Neural cell (in vitro differentiated cells): ENCODE results near the gene ASPHD1. TPM values are rescaled to one million over a fixed set of nuclear protein-coding genes. Genes with fewer than 3 reads are reported as not detected.

Source experiments
- H2AFZ ChIP-seq: fragments of 200-600, 300-800 bp; sonication (generic), shearing (Covaris generic); 2 replicates; pipeline ENCODE4 v1.6.0; 2014; ENCODE audit warnings: low read depth, mild to moderate bottlenecking, antibody characterized with exemption, low read length, moderate library complexity
- H3F3A ChIP-seq: fragments of 200-600 bp; shearing (Covaris generic); 2 replicates; pipeline ENCODE4 v1.6.1; 2016; ENCODE audit warnings: mild to moderate bottlenecking, moderate library complexity, mixed read lengths, antibody characterized with exemption, low read length; ENCODE audit not compliant: insufficient read depth, poor library complexity, severe bottlenecking
- H3K27ac ChIP-seq: fragments of 200-600, 300-800 bp; sonication (generic), shearing (Covaris generic); 2 replicates; pipeline ENCODE4 v1.5.1; 2014; ENCODE audit warnings: mild to moderate bottlenecking, low read length, moderate library complexity
- H3K27me3 ChIP-seq: fragments of 300-800, 200-600 bp; sonication (generic), shearing (Covaris generic); 2 replicates; pipeline ENCODE4 v1.6.0; 2014; ENCODE audit warnings: mild to moderate bottlenecking, low read depth, low read length, moderate library complexity; ENCODE audit not compliant: insufficient read depth
- H3K36me3 ChIP-seq: fragments of 300-800, 200-600 bp; sonication (generic), shearing (Covaris generic); 2 replicates; pipeline ENCODE4 v1.5.1; 2014; ENCODE audit warnings: mild to moderate bottlenecking, antibody characterized with exemption, low read length, moderate library complexity; ENCODE audit not compliant: insufficient read depth
- H3K4me2 ChIP-seq: fragments of 300-800, 200-600 bp; sonication (generic), shearing (Covaris generic); 2 replicates; pipeline ENCODE4 v1.6.0; 2014; ENCODE audit warnings: mild to moderate bottlenecking, low read length
- H3K4me3 ChIP-seq: fragments of 300-800, 200-600 bp; sonication (generic), shearing (Covaris generic); 2 replicates; pipeline ENCODE4 v1.5.1; 2014; ENCODE audit warnings: mild to moderate bottlenecking, low read length, moderate library complexity
- H3K79me2 ChIP-seq: fragments of 200-600 bp; shearing (Covaris generic); replicated peaks from 2 replicates; pipeline ENCODE4 v1.6.0; 2014; ENCODE audit warnings: mild to moderate bottlenecking, low read length, moderate library complexity; ENCODE audit not compliant: insufficient read depth
- H3K9ac ChIP-seq: fragments of 300-800, 200-600 bp; sonication (generic), shearing (Covaris generic); 2 replicates; pipeline ENCODE4 v1.6.1; 2016; ENCODE audit warnings: mild to moderate bottlenecking, low read length, mixed read lengths
- H3K9me2 ChIP-seq: fragments of 200-600 bp; shearing (Covaris generic); 2 replicates; pipeline ENCODE4 v1.6.1; 2016; ENCODE audit warnings: mild to moderate bottlenecking, low read length, mixed read lengths; ENCODE audit not compliant: insufficient read depth
- H3K9me3 ChIP-seq: fragments of 200-600, 300-800 bp; sonication (generic), shearing (Covaris generic); 2 replicates; pipeline ENCODE4 v1.6.1; 2016; ENCODE audit warnings: mild to moderate bottlenecking, mixed run types, low read length, moderate library complexity, mixed read lengths
- H4K20me1 ChIP-seq: fragments of 200-600 bp; shearing (Covaris generic); 2 replicates; pipeline ENCODE4 v1.6.1; 2016; ENCODE audit warnings: mild to moderate bottlenecking, mixed run types; ENCODE audit not compliant: insufficient read depth
- CTCF ChIP-seq: fragments of 450-650 bp; IDR thresholded peaks from 2 replicates; pipeline ENCODE4 v1.5.1; 2014; ENCODE audit warnings: antibody characterized with exemption, mild to moderate bottlenecking, moderate library complexity; ENCODE audit not compliant: poor library complexity, severe bottlenecking
- EP300 ChIP-seq: fragments of 450-650 bp; conservative IDR thresholded peaks from 2 replicates; pipeline ENCODE4 v1.6.1; 2014; ENCODE audit warnings: antibody characterized with exemption, mild to moderate bottlenecking, moderate library complexity; ENCODE audit not compliant: poor library complexity, severe bottlenecking
- EZH2 ChIP-seq: fragments of 200-600, 300-800 bp; shearing (Covaris generic), sonication (generic); IDR thresholded peaks from 2 replicates; pipeline ENCODE4 v1.6.1; 2014; ENCODE audit warnings: antibody characterized with exemption, low read length, borderline replicate concordance, mild to moderate bottlenecking; ENCODE audit not compliant: insufficient read depth, poor library complexity, severe bottlenecking
- MXI1 ChIP-seq: fragments of 450-650 bp; conservative IDR thresholded peaks from 2 replicates; pipeline ENCODE4 v1.6.1; 2014; ENCODE audit warnings: antibody characterized with exemption, mild to moderate bottlenecking; ENCODE audit not compliant: poor library complexity, severe bottlenecking
- POLR2AphosphoS5 ChIP-seq: IDR thresholded peaks from 2 replicates; pipeline ENCODE4 v1.6.1; 2012
- RAD21 ChIP-seq: fragments of 450-650 bp; conservative IDR thresholded peaks from 2 replicates; pipeline ENCODE4 v1.6.1; 2014; ENCODE audit warnings: antibody characterized with exemption, mild to moderate bottlenecking, moderate library complexity
- REST ChIP-seq: IDR thresholded peaks from 2 replicates; pipeline ENCODE4 v1.6.1; 2012; ENCODE audit warnings: borderline replicate concordance
- SMC3 ChIP-seq: fragments of 450-650 bp; conservative IDR thresholded peaks from 2 replicates; pipeline ENCODE4 v1.6.1; 2014; ENCODE audit warnings: antibody characterized with exemption, mild to moderate bottlenecking, moderate library complexity; ENCODE audit not compliant: poor library complexity
- TAF1 ChIP-seq: IDR thresholded peaks from 2 replicates; pipeline ENCODE4 v1.6.1; 2012; ENCODE audit warnings: low read depth
- polyA plus RNA-seq: library from polyadenylated mRNA; depleted of rRNA; stranded (reverse); fragments of >200 nt; gene quantifications from 2 replicates; pipeline ENCODE4 v1.2.3, GENCODE V29; 2014

Gene ASPHD1
- polyA plus RNA-seq, 1 donor from 2014 or later = 38.9 TPM

- TF ChIP-seq TAF1 = no peak
- no peak for TF ChIP-seq REST
- TF ChIP-seq POLR2AphosphoS5 = no peak
- TF ChIP-seq SMC3 = no peak
- no peak for TF ChIP-seq RAD21
- TF ChIP-seq MXI1 = no peak
- no peak for TF ChIP-seq CTCF
- TF ChIP-seq EP300 = no peak
- no peak for TF ChIP-seq EZH2
- H3K9me3 ChIP-seq = no peaks in the 10 kb centered on the region
- H3K27ac ChIP-seq = no peak overlapping the region
These were observed 41.3 kb upstream of the ASPHD1 start for GRCh38 chr16:29858974-29859373.

GRCh38 chr16:29860218-29860617 is 40.1 kb upstream of the ASPHD1 start:
- H3K4me3 ChIP-seq = no peak overlapping the region
- no peak for TF ChIP-seq EZH2
- no peak for TF ChIP-seq POLR2AphosphoS5
- TF ChIP-seq TAF1 = no peak
- no peak for TF ChIP-seq MXI1
- no peak for TF ChIP-seq RAD21
- no peak for TF ChIP-seq REST
- TF ChIP-seq EP300 = no peak
- TF ChIP-seq SMC3 = no peak
- TF ChIP-seq CTCF = no peak
- no peaks in the 10 kb centered on the region for H3K36me3 ChIP-seq
- peaks cover 6% of the 10 kb centered on the region for H3K79me2 ChIP-seq
- H3K27me3 ChIP-seq = no peaks in the 10 kb centered on the region
- no peaks in the 10 kb centered on the region for H3F3A ChIP-seq
- no peak overlapping the region for H3K27ac ChIP-seq
- no peaks in the 10 kb centered on the region for H4K20me1 ChIP-seq
- H3K9me2 ChIP-seq = no peaks in the 10 kb centered on the region
- no peak overlapping the region for H3K9ac ChIP-seq
- H3K4me2 ChIP-seq = no peak overlapping the region
- H2AFZ ChIP-seq = no peak overlapping the region
- H3K9me3 ChIP-seq = no peaks in the 10 kb centered on the region

More at GRCh38 chr16:29858974-29859373, 41.3 kb upstream of the ASPHD1 start:
- H3K9ac ChIP-seq = no peak overlapping the region
- H3K79me2 ChIP-seq = peaks cover 6% of the 10 kb centered on the region
- no peak overlapping the region for H3K4me2 ChIP-seq
- no peaks in the 10 kb centered on the region for H3K36me3 ChIP-seq
- H3K9me2 ChIP-seq = no peaks in the 10 kb centered on the region
- H3K4me3 ChIP-seq = no peak overlapping the region
- no peak overlapping the region for H2AFZ ChIP-seq
- H4K20me1 ChIP-seq = no peaks in the 10 kb centered on the region
- no peaks in the 10 kb centered on the region for H3K27me3 ChIP-seq
- H3F3A ChIP-seq = no peaks in the 10 kb centered on the region
